H1 (cell line): Measurements from ENCODE around the gene URB2.

Source experiments
- BRCA1 ChIP-seq: IDR thresholded peaks from 2 replicates; pipeline ENCODE4 v1.6.1; 2012; ENCODE audit warnings: low read depth, low read length, improper control_type of control experiment
- CREB1 ChIP-seq: IDR thresholded peaks from 2 replicates; pipeline ENCODE4 v1.6.1; 2012; ENCODE audit warnings: inconsistent platforms
- EZH2 ChIP-seq: fragments of 200-600 bp; sonication (generic); IDR thresholded peaks from 2 replicates; pipeline ENCODE4 v1.7.1; 2012; ENCODE audit warnings: low read depth, mild to moderate bottlenecking, moderate library complexity, low read length, inconsistent platforms; ENCODE audit not compliant: severe bottlenecking
- POLR2AphosphoS5 ChIP-seq: IDR thresholded peaks from 2 replicates; pipeline ENCODE4 v1.6.1; 2011; ENCODE audit warnings: low read depth, low read length
- RBBP5 ChIP-seq: IDR thresholded peaks from 2 replicates; pipeline ENCODE4 v1.7.1; 2012; ENCODE audit warnings: low read depth, mild to moderate bottlenecking, inconsistent platforms, low read length, moderate library complexity, borderline replicate concordance
- RFX5 ChIP-seq: IDR thresholded peaks from 2 replicates; pipeline ENCODE4 v1.6.1; 2011; ENCODE audit warnings: low read depth, low read length, improper control_type of control experiment, borderline replicate concordance
- SRF ChIP-seq: IDR thresholded peaks from 2 replicates; pipeline ENCODE4 v1.6.1; 2011; ENCODE audit warnings: mild to moderate bottlenecking, low read depth, low read length, moderate library complexity
- TAF7 ChIP-seq: optimal IDR thresholded peaks from 2 replicates; pipeline ENCODE3; 2011; ENCODE audit warnings: low read depth, mild to moderate bottlenecking, inconsistent platforms, low read length, moderate library complexity, borderline replicate concordance
- TEAD4 ChIP-seq: IDR thresholded peaks from 2 replicates; pipeline ENCODE4 v1.6.1; 2012; ENCODE audit warnings: low read depth, low read length, inconsistent platforms, mixed read lengths
- YY1 ChIP-seq: IDR thresholded peaks from 2 replicates; pipeline ENCODE4 v1.6.1; 2011; ENCODE audit warnings: low read depth, mild to moderate bottlenecking, low read length
- ZNF274 ChIP-seq: IDR thresholded peaks from 2 replicates; pipeline ENCODE4 v1.7.0; 2012; ENCODE audit warnings: low read length, borderline replicate concordance; ENCODE audit errors: extremely low read depth
- TF ChIP-seq, protein P1 (sequence below): IDR thresholded peaks from 2 replicates; pipeline ENCODE4 v1.6.1; 2012; ENCODE audit warnings: inconsistent platforms
- TF ChIP-seq, protein P2 (sequence below), 3 experiments: IDR thresholded peaks; 1 replicate in 2 of 3; 2 replicates in 1 of 3; pipeline versions ENCODE4 v1.5.1 to v1.6.1; 2011; ENCODE audit warnings: low read length in 3 of 3, mild to moderate bottlenecking in 3 of 3, inconsistent platforms in 2 of 3, low read depth in 1 of 3, moderate library complexity in 1 of 3; ENCODE audit not compliant: insufficient read depth in 1 of 3; ENCODE audit errors: control extremely low read depth in 1 of 3
- TF ChIP-seq, protein P3 (sequence below): IDR thresholded peaks from 2 replicates; pipeline ENCODE4 v1.6.1; 2012; ENCODE audit warnings: inconsistent platforms

DNA sequence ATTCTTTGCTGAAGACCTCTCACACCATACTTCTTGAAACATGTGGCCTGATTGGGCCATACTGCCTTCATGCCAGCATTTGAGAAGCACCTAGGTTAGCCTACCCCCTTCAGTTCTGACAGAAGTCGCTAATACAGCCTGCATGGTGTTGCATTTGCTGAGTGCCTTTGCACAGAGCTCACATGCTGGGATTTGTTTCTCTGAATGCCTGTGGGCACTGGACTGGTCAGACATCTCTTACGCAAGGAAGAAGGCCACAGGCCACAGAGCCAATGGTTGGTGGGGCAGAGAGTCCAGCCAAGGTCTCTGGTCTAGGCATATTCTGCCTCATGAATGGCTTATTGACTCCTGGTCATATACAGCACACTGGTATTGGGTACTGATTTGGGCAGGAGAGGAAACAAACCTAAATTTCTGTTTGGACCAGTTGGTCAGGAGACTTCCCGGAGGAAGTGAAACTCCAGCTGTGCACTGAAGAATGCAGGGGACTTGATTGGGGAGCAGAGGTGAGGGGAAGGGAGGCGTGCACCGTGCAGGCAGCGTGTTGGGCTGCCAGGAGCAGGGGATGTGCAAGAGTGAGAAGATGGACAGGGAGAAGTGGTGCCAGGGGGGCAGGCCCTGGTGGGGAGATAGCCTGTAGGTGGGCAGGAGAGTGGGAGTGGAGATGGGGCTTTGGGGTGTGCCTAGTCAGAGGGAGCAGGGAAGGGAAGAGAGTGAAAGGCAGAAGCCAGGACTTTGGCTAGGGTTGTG lies 18.1 kb downstream of the URB2 start:
- TF ChIP-seq BRCA1: no peak
- no peak for TF ChIP-seq RFX5
- no peak for TF ChIP-seq EZH2
- TF ChIP-seq YY1: no peak
- TF ChIP-seq CREB1: no peak
- TF ChIP-seq, protein P1, sequence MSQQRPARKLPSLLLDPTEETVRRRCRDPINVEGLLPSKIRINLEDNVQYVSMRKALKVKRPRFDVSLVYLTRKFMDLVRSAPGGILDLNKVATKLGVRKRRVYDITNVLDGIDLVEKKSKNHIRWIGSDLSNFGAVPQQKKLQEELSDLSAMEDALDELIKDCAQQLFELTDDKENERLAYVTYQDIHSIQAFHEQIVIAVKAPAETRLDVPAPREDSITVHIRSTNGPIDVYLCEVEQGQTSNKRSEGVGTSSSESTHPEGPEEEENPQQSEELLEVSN: no peak
- TF ChIP-seq, protein P2, sequence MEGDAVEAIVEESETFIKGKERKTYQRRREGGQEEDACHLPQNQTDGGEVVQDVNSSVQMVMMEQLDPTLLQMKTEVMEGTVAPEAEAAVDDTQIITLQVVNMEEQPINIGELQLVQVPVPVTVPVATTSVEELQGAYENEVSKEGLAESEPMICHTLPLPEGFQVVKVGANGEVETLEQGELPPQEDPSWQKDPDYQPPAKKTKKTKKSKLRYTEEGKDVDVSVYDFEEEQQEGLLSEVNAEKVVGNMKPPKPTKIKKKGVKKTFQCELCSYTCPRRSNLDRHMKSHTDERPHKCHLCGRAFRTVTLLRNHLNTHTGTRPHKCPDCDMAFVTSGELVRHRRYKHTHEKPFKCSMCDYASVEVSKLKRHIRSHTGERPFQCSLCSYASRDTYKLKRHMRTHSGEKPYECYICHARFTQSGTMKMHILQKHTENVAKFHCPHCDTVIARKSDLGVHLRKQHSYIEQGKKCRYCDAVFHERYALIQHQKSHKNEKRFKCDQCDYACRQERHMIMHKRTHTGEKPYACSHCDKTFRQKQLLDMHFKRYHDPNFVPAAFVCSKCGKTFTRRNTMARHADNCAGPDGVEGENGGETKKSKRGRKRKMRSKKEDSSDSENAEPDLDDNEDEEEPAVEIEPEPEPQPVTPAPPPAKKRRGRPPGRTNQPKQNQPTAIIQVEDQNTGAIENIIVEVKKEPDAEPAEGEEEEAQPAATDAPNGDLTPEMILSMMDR (IDR thresholded peaks at IDR 0.05; ENCODE audit: control extremely low read depth in 1 of 3, insufficient read depth in 1 of 3, low read depth in 1 of 3, low read length in 3 of 3): no peak
- TF ChIP-seq RBBP5: no peak
- no peak for TF ChIP-seq POLR2AphosphoS5
- TF ChIP-seq TEAD4: no peak
- TF ChIP-seq TAF7: no peak
- TF ChIP-seq, protein P3, sequence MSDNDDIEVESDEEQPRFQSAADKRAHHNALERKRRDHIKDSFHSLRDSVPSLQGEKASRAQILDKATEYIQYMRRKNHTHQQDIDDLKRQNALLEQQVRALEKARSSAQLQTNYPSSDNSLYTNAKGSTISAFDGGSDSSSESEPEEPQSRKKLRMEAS: no peak
- TF ChIP-seq SRF: no peak
- no peak for TF ChIP-seq ZNF274
